ENCODE data around the gene RASSF5.

- TF ChIP-seq YY1 (IDR thresholded peaks at IDR 0.05; ENCODE audit: insufficient read depth, insufficient read length) = no peak
- no peak for TF ChIP-seq ZNF274 (IDR thresholded peaks at IDR 0.05; ENCODE audit: low read depth, low read length)
Observed at GRCh38 chr1:206496131-206496793, 11.1 kb upstream of the RASSF5 start.
